ENCODE data around the gene XRN2.

GRCh38 chr20:21393166-21393565 lies 90.0 kb downstream of the XRN2 start:
- TF ChIP-seq POLR2AphosphoS5 (IDR thresholded peaks at IDR 0.05; ENCODE audit: low read depth, low read length) (no peak), FOXP2 (optimal IDR thresholded peaks at IDR 0.05; ENCODE audit: borderline replicate concordance, extremely low read depth, extremely low read length, insufficient read depth) (no peak)

All from PFSK-1 (cell line).